GM21723 (cell line): ENCODE measurements around the gene NARS2.
"Not testable (repeated sequence)": the region's sequence is repeated elsewhere in the genome, so short reads cannot be mapped to it uniquely, and the experiment has no call there.

Experiments used
- ATAC-seq: cut with Tn5 transposase; IDR thresholded peaks from one replicate; pipeline ENCODE4 v1.9.1; 2021; ENCODE audit warnings: mild to moderate bottlenecking, moderate library complexity; ENCODE audit not compliant: unreplicated experiment

The NARS2 gene, protein sequence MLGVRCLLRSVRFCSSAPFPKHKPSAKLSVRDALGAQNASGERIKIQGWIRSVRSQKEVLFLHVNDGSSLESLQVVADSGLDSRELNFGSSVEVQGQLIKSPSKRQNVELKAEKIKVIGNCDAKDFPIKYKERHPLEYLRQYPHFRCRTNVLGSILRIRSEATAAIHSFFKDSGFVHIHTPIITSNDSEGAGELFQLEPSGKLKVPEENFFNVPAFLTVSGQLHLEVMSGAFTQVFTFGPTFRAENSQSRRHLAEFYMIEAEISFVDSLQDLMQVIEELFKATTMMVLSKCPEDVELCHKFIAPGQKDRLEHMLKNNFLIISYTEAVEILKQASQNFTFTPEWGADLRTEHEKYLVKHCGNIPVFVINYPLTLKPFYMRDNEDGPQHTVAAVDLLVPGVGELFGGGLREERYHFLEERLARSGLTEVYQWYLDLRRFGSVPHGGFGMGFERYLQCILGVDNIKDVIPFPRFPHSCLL

DNA sequence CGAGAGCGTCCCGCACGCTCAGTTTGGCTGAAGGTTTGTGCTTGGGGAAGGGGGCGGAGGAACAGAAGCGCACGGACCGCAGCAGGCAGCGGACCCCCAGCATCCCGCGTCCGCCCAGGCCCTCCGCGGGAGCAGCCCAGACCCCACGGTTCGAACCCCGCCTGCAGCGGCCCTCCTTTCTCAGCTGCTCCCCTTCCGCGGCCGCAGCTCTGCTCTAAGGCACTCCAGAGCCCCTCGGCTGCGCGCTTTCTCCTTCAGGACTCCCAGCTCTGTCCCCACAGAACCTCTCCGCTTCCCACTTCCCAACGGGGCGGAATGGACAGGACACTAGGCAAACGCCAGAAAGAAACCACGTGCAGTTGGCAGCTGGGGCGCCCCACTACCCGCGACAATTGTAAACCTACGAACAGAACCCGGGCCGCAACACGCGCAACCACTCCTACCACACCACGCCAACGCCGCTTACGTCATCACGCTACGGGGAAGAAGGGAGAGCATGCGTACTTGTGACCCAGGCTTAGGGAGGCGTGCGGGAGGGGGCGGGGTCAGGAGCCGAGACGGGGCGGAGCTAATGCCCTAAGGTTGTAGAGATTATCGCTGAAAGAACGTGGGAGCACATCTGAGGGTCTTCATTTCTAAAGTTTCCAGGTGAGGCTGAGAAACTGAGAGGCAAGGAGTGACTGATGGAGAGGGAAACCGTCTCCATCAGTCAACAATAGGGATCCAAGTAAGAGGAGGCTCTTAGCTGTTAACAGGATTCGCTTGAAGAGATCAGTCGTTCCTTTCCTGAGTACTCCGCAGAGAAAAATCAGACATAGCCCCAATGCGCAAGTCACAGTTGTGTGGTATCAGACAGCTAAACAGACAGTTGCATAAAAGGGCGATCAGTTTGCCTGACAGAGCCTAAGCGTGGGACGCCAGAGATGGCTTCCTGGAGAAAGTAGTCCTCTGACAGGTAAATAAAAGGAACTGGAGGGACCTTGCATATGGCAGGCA lies at the start of gene NARS2:
NARS2 (minus strand) TSS at position 479 of the 996 bp plus-strand sequence; CDS start at position 103, 376 bp downstream.
- ATAC-seq: peak; percentile 90

DNA sequence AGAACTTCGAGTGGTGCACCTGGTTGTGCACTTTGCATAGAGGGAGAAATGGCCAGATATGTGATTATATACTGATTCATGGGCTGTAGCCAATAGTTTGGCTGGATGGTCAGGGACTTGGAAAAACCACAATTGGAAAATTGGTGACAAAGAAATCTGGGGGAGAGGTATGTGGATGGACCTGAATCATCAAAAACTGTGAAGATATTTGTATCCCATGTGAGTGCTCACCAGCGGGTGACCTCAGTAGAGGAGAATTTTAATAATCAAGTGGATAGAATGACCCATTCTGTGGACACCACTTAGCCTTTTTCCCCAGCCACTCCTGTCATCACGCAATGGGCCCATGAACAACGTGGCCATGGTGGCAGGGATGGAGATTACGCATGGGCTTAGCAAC lies 48.0 kb upstream of the NARS2 start:
- no peak for ATAC-seq

DNA sequence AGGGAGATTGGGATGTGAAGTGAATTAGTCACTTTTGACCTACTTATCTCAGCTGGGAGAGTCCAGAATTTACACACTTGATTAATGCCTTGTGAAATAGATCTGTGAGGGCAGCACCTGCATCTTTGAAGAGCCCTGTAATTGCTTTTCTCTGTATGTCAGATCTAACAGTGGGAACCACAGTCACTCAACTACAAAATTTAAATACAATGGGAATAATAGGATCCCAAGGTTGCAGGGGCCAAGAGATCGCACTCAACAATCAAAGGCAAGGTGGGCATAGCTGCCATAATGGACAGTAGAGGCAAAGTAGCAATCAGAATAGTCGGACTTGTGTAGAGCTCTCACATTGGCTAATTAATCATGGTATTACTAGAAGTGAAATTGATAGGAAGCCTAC lies 45.5 kb upstream of the NARS2 start:
- ATAC-seq: no peak

DNA sequence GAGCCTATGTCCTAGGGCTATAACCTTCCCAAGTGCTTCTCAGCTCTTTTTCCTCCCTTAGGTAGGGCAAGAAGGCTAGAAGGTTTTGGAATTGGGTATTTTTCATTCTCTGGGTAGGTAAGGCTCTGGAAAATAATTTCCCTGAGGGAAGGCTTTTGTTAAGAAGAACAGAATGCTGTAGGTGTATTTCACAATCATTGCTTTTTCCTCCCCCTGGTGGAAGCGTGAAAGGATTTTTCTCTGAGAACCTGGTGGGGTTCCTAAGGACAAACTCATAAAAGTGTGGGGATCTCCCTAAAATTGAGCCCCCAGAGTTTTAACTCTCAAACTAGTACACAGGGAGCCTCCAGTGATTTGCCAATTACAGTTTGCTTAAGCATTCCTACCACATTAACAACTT lies 41.1 kb upstream of the NARS2 start:
- no peak for ATAC-seq

DNA sequence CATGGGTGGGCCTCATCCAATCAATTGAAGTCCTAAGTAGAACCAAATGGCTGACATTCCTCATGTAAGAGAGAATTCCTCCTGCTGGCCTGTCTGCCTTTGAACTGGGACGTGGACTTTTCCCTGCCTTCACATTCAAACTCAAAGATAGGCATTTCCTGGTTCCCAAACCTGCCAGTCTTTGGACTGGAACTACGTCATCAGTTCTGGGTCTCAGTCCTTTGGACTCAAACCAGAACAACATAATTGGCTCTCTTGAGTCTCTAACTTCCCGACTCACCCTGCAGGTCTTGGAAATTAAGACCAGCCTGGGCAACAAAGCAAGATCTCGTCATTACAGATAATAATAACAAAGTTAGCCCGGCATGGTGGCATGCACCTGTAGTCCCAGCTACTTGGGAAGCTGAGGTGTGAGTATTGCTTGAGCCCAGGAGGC lies 38.7 kb upstream of the NARS2 start:
- ATAC-seq: no peak

DNA sequence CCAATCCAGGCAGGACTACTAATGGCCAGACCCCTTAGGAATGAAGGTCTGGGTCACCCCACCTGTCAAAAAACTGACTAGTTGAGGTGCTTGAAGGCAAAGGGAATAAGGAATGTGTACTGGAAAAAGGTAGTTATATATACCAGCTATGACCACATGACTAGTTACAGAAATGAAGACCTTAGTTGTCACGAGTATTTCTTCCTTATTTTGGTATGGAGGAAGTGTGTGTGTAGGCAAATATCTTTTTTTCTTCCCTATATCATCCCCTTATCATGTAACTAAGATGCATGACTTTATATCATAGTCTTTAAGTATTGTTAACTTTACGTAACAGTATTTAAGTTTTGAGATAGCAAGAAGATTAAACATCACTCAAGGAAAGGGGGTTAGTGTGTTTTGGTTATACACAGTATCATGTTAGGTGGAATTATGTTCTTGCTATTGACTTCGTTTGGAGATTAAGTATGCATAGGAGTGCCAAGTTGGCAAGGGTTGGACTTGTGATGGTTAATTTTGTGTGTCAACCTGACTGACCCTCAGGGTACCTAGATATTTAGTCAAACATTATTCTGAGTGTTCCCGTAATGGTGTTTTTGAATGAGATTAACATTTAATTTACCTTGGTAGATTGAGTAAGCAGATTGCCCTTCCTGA lies 38.2 kb upstream of the NARS2 start:
- ATAC-seq: no peak

DNA sequence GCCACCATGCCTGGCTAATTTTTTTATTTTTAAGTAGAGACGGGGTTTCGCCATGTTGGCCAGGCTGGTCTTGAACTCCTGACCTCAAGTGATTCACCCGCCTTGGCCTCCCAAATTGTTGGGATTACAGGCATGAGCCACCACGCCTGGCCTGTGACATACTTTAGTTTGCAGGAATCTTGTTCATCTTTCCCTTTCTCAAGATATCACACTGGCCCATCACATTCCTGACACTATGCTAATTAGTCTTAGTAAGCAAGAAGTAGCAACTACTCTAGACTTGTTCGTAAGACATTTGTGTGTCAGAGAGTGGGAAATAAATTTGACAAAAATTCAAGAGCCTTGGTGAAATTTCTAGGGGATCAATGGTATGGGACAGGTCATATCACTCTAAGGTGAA lies 34.7 kb upstream of the NARS2 start:
- ATAC-seq: not testable (repeated sequence)

DNA sequence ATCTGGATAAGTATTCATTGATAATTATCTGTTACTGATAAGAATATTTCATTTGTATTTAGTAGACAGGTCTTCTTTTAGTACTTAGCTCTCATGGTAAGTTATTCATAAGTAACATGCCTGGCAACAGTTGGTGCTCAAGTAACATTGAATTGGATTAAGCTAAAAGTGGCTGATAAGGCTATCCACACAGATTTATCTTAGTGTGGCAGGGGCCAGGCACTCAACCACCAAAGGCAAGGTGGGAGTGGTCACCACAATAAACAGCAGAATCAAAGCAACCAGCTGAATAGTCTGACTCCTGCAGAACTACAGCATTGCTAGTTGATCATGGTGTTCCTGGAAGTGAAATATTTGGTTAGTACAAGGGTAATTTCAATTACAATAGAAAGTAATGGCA lies 33.0 kb upstream of the NARS2 start:
- ATAC-seq: no peak

DNA sequence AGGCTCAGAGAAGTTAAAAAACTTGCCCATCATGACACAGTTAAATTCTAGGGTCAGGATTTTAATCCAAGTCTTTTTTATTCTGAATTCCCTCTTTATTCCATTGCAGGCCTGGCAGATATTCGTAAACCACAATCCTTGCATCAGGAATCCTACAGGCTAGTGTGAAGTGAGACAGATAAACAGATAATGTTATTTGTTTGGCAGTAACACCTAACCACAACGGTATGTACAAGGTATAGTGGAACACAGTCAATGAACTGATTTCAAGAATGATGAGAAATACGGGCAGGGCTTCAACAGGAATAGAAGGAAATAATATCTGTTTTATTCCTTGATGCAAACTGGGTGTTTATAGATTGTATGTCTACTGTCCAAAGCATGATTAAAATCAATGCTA lies 32.0 kb upstream of the NARS2 start:
- no peak for ATAC-seq

DNA sequence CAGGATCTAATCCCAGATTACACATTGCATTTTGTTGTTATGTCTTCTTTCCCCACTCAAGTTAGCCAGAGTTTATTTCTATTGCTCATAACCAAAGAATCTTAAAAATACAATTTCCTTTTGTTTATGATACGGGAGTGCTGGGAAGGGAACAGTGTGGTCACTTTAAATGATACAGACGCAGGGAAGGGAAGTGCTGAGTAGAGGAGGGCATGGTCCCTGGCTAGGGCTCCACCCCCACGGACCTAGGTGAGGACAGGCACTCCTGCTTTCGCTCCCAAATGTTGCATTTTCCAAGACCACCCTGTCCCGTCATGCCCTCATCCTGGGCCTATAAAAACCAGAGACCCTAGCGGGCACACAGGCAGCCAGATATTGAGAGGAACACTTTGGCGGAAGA lies 30.6 kb upstream of the NARS2 start:
- ATAC-seq: no peak

DNA sequence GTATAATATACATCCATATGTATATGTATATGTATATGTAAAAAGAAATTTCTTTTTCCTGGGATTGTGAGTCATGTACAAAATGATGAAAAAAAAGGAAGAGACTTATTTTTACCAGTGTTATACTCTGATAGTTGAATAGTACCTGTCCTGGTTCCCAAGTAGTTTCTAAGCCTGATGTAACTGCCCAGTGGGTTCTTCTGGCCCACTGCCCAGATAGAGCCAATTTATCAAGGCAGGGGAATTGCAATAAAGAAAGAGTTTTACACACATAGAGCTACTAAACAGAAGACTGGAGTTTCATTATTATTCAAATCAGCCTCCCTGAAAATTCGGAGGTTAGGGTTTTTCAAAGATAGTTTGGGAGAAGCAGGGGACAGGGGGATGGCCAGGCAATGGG lies 29.1 kb upstream of the NARS2 start:
- ATAC-seq: no peak

DNA sequence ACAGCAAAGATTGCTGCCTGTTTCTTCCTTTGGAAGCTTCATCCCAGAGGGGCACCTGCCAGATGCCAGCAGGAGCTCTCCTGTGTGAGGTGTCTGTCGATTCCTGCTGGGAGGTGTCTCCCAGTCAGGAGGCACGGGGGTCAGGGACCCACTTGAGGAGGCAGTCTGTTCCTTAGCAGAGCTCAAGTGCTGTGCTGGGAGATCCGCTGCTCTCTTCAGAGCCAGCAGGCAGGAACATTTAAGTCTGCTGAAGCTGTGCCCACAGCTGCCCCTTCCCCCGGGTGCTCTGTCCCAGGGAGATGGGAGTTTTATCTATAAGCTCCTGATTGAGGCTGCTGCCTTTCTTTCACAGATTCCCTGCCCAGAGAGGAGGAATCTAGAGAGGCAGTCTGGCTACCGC lies 28.1 kb upstream of the NARS2 start:
- not testable (repeated sequence) for ATAC-seq

DNA sequence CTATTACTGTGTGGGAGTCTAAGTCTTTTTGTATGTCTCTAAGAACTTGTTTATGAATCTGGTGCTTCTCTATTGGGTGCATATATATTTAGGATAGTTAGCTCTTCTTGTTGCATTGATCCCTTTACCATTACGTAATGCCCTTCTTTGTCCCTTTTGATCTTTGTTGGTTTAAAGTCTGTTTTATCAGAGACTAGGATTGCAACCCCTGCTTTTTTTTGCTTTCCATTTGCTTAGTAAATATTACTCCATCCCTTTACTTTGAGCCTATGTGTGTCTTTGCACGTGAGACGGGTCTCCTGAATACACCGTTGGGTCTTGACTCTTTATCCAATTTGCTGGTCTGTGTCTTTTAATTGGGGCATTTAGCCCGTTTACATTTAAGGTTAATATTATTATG lies 26.4 kb upstream of the NARS2 start:
- not testable (repeated sequence) for ATAC-seq

DNA sequence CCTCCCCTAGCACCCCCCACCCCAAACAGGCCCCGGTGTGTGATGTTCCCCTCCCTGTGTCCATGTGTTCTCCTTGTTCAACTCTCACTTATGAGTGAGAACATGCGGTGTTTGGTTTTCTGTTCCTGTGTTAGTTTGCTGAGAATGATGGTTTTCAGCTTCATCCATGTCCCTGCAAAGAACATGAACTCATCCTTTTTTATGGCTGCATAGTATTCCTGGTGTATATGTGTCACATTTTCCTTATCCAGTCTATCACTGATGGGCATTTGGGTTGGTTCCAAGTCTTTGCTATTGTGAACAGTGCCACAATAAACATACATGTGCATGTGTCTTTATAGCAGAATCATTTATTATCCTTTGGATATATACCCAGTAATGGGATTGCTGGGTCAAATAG lies 22.9 kb upstream of the NARS2 start:
- not testable (repeated sequence) for ATAC-seq

DNA sequence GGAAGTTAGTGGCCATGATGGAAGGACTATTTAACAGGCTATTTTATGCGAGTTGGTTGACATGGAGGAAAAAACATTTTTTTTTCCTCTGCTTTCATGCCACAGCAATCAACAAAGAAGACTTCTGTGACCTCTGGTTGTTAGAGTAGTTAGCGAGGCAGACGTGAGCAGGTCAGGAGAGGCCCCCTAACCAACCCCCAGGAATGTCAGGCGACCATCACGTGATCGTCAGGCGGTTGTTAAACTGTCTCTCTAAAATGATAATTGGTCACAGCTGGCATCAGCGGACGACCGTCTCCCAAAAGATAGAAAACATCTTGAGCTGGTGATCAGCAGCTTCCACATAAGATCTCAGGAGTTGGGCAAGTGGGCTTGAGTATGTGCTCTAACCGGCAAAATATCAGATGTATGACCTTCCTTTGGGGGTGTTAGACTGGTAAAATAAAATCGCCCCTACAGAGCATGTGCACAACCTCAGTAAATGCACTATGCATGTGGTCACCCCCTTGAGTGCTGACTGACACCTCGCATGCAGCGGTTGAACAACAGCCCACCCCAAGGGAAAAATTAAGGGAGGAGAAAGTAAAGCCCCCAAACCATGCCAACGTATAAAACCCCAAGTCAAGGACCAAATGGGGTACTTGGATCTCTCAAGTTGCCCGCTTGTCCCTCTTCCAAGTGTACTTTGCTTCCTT lies 20.9 kb upstream of the NARS2 start:
- no peak for ATAC-seq

DNA sequence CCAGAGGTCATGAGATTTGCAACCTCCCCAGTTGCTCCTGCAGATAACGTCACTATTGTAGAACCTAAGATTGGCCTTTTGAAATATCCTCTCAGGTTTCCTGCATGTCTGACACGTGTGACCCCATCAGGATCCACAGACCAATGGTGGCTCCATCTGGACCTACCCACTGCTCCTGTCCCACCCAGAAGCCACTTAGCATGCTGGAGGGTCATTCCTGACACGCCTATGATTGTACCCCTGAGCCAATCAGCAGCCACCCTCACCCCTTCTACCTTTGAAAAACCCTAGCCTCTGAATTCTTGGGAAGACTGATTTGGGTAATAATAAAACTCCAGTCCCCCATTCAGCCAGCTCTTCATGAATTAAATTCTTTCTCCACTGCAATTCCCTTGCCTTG lies 20.1 kb upstream of the NARS2 start:
- ATAC-seq: no peak

DNA sequence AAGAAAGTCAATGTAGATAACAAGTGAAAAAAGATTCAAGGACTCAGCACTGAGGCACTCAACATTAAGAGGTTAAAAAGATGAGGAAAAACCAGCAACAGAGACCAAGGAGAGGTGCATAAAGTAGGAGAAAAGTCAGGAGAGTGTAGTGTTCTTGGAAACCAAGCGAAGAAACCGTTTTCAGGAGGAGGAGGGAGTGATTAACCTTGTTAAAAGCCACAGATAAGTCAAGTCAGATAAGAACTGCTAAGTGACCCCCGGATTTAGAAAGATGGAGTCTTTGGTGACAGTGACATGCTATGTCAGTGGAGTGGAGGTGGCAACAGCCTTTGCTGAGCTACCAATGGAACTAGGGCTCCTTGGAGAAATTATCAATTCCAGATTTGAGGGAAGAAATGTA lies 13.9 kb upstream of the NARS2 start:
- ATAC-seq: no peak

DNA sequence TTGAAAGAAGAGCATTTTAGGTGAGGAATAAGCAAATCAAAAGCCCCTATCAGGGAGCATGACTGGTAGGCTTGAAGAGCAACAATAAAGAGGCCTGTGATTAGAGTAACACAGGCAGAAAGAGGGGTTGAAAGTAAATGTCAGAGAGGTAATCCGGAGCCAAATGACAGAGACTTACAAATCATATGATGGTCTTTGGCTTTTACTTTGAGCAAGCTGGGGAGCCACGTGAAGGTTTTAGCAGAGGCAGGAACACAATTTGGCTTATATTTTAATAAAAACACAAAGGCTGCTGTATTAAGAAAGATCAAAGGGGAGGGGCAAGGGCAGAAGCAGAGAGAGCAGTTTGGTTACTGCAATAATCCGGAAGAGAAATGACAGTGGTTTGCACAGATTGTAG lies 12.8 kb upstream of the NARS2 start:
- ATAC-seq: no peak

DNA sequence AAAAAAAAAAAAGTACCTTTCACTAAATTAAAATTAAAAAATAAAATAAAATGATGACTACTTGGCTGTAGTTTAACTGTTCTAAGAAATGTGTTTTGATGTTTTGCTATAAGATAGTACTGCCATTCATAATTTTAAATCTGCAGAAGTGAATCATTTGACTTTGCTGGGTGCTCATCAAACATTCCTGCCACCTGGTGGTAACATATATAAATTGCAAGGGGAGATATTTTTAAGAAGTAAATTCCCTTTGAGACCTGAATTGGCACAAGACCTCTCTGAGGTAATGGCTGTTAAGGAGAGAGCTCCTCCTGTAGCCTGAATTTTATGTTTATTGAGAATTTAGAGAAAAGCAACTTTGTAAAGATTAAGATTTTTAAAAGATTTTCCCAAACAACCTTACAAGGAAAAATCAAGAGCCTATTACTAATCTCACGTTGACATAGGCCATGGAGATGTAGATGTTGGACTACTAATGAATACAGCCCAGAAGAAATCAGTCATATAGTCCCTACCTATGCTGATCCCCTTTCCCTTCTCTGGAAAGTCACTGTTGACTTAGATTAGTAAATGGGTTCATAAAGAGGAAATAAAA lies 11.9 kb upstream of the NARS2 start:
- no peak for ATAC-seq

DNA sequence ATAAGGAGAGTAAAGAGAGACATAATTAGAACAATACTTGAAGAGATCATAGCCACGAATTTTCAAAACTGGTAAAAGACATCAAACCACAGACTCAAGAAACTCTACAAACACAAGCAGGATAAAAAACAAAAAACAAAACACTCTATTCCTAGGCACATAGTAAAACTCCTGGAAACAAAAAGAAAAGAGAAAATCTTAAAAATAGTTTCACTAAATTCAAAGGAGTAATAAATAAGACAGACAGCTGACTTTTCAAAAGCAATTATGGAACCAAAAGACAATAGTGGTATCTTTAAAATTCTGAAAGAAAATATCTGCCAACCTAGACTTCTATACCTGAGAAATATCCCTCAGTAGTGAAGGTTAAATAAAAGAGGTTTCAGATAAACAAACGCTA lies 9.2 kb upstream of the NARS2 start:
- ATAC-seq: no peak
